ENCODE measurements around the gene TTC21A.

DNA sequence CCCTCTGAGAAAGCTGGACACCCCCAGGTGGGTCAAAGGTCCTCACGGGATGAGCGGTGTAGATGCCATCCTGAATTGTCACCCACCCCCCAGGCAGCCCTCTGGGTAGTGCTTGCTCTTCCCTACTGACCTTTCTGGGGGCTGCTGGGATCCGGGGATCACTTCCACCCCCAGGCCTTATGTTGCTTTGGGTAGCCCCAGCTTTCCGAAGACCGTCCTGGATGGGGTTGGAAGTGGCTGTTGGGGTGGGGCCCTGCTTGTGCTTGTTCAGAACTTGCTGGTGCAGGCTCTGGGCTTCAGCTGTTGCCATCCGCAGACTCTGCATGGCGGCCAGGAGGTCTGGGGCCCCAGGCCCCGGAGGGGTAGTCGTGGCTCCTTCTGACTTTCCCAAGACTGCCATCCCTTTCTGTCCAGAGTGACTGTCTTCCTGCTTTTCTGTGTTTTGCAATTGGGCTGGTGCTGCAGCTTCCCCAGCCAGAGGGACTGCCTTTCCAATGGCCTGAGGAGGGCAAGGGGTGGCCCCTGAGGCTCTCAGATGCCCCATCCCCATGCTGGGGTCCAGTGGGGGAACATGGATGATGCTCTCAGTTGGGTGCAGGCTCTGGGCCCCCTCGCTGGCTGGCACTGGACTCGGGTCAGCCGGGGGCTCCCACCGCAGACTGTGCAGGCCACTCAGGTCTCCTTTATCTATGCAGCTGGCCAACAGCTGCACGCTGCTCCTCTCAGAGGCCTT lies 78.6 kb downstream of the TTC21A start:
- TF ChIP-seq, protein P1, sequence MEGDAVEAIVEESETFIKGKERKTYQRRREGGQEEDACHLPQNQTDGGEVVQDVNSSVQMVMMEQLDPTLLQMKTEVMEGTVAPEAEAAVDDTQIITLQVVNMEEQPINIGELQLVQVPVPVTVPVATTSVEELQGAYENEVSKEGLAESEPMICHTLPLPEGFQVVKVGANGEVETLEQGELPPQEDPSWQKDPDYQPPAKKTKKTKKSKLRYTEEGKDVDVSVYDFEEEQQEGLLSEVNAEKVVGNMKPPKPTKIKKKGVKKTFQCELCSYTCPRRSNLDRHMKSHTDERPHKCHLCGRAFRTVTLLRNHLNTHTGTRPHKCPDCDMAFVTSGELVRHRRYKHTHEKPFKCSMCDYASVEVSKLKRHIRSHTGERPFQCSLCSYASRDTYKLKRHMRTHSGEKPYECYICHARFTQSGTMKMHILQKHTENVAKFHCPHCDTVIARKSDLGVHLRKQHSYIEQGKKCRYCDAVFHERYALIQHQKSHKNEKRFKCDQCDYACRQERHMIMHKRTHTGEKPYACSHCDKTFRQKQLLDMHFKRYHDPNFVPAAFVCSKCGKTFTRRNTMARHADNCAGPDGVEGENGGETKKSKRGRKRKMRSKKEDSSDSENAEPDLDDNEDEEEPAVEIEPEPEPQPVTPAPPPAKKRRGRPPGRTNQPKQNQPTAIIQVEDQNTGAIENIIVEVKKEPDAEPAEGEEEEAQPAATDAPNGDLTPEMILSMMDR (IDR thresholded peaks at IDR 0.05) = no peak
- TF ChIP-seq POLR2A (IDR thresholded peaks at IDR 0.05) = no peak
